ACHN (cell line): Measurements from ENCODE around the gene DGKD.

Experiments
- DNase-seq: peaks from one replicate; pipeline ENCODE4 v3.0.0-alpha.2; 2015
- in situ Hi-C: cut with HindIII; loops from 2 replicates; pipeline ENCODE4 v1.10.0; 2017; ENCODE audit warnings: low sequenced_read_pairs, low pct_ligation_motif_present, low pct_unique_long_range_greater_than_20kb

Gene DGKD

GRCh38 chr2:233353769-233354499 lies at the start of gene DGKD:
DGKD (plus strand) TSS chr2:233354494; CDS start chr2:233354519, 25 bp downstream.
- peak; percentile 58 for DNase-seq
- in situ Hi-C loops = no loop called here

DNA sequence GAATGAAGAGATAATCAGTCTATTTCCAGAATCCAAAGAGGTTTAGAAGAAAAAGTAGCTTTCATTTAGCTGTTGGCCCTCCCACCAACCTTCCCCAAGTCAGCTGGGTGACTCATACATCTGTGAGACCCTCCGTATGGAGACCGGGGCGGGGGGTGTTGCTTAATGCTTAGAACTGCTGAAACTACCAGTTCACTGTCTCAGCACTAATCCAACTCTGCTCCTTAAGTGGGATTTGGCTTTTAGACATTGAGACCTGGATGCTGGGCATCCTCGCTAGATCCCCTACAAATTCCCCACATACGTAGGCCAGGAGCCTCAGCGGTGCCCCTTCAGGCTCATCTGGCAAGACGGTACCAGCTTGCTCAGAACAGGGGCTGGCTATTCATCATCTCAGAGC lies 46.7 kb upstream of the DGKD start, which contains the start of gene SAG:
TSS of gene SAG (plus strand) at position 252 of the 400 bp plus-strand sequence. CDS start 1,374 bp downstream, outside the sequence.
- DNase-seq = no peak
- in situ Hi-C loops = no loop called here

DNA sequence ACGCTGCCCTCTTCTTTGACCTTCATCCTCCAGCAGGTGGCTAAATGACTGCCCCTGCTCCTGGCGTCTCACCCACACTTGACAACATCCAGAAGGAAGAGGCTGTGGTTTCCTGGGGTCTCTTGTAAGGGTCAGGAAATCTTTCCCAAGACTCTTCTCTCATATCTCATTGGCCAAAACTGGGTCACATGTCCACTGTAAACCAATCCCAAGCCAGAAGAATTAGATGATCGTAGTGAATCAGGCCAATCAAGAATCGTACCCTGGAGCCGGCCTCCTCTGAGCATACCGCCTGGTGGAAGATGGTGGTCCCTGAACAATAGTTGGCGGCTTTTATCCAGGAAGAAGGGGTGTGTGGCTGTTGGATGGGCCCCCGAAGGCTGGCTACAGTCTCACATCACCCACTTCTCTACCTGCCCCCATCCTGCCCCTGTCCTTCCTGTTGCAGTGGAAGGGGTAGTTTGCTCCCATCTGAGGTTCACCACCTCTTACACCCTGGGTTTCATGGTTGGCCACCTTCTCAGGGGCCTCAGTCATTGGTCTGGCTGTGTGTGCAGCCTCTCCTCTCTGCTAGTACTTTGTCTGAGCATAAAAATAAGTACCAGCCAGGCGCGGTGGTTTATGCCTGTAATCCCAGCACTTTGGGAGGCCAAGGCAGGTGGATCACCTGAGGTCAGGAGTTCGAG lies 42.9 kb upstream of the DGKD start:
- no peak for DNase-seq
- in situ Hi-C loops = no loop called here

GRCh38 chr2:233312874-233313273 lies 41.4 kb upstream of the DGKD start:
- in situ Hi-C loops = no loop called here

GRCh38 chr2:233314180-233314925 lies 39.9 kb upstream of the DGKD start:
- DNase-seq = no peak
- in situ Hi-C loops = no loop called here

More at GRCh38 chr2:233312874-233313273, 41.4 kb upstream of the DGKD start:
- DNase-seq = no peak

- DNase-seq = no peak
- in situ Hi-C loops = no loop called here
These were observed 36.9 kb upstream of the DGKD start for GRCh38 chr2:233317196-233317943.

DNA sequence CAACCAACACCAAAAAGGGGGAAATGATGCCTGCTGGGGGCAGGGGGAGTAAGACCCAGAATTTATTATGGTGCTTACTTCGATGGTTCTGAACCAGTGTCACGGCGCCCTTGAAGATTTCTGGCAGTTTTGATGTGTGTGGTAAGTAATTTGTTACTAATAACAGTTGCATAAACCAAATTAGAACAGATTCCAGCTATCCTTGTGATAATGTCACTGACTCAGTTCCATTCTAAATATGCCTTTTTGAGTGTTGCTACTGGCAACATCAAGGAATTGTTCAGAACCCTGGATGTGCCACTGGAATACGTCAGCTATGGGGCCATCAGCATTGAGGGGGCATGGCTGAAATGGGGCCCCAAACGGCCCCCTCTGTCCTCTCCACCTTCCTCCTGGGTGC lies 35.0 kb upstream of the DGKD start:
- no peak for DNase-seq
- in situ Hi-C loops = no loop called here

GRCh38 chr2:233320470-233320869 lies 33.8 kb upstream of the DGKD start:
- no peak for DNase-seq
- in situ Hi-C loops = no loop called here

- DNase-seq = no peak
- in situ Hi-C loops = no loop called here
These were observed 33.1 kb upstream of the DGKD start for GRCh38 chr2:233321166-233321565.

- no peak for DNase-seq
- in situ Hi-C loops = no loop called here
These were observed 30.4 kb upstream of the DGKD start for GRCh38 chr2:233323851-233324250.

DNA sequence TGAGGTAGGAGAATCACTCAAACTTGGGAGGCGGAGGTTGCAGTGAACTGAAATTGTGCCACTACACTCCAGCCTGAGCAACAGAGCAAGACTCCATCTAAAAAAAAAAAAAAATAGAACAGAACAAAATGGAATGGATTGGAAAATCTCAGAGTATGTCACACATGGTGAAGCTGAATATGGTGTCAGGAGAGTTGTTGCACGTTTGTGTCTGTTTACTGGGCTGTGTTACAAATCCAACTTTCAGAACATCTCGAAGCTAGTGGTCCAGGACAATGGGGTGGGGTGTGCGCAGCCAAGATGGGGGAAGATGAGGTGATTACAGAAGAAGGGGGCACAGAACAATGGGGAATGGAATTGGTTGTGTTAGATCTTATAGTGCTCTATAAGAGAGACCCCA lies 29.0 kb upstream of the DGKD start:
- DNase-seq = no peak
- in situ Hi-C loops = no loop called here

GRCh38 chr2:233325814-233326213 lies 28.5 kb upstream of the DGKD start:
- no peak for DNase-seq
- in situ Hi-C loops = no loop called here

- in situ Hi-C loops = no loop called here
- no peak for DNase-seq
These were observed 27.8 kb upstream of the DGKD start for GRCh38 chr2:233326500-233326899.

GRCh38 chr2:233328922-233329321 lies 25.4 kb upstream of the DGKD start:
- in situ Hi-C loops = no loop called here
- no peak for DNase-seq

DNA sequence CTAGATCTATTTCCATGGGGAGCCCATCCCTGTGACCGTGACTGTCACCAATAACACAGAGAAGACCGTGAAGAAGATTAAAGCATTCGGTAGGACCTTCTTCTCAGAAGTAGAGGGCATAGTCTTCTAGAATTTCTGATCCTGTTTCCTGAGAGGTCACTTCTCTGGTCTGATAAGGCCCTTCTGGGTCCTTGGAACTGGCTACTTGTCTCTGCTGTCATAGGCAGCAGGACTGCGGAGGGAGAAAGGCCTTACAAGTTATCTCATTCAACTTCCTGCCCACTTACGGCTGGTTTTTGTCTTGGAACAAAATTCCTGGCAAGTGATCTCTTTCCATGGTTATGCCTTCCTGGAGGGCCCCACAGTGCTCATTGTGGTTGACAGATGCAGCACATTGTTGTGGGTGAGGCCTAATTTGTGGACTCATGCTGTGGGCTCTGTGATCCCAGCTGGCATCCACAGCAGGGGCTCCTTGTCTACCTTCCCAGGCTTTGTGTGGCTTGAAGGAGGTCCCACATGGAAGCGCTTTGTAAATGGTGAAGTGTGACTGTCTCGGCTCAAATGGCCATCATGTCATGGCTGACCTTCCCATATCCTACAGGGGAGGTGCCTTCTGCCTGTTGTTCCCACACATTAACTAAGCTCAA lies 24.7 kb upstream of the DGKD start:
- in situ Hi-C loops = no loop called here
- no peak for DNase-seq

- in situ Hi-C loops = no loop called here
- DNase-seq = no peak
These were observed 22.8 kb upstream of the DGKD start for GRCh38 chr2:233331536-233331935.

DNA sequence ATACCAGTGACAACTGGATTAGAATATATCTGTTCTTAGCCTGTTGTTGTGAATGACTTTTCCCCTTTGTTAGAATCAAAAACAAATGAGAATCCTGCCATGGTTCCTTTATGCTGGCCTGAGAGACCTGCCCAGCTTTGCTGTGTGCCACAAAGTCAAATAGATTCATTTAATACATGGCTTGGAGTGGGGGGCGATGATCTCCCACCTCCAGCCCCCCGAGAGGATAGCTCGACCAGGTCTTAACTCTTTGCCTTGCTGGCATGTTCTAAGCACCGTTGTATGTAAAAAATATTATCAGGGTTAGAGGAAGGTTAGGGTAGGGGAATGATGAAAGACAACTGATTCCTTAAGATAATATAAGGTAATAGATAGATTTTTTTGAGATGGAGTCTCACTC lies 22.2 kb upstream of the DGKD start:
- in situ Hi-C loops = no loop called here
- DNase-seq = no peak

DNA sequence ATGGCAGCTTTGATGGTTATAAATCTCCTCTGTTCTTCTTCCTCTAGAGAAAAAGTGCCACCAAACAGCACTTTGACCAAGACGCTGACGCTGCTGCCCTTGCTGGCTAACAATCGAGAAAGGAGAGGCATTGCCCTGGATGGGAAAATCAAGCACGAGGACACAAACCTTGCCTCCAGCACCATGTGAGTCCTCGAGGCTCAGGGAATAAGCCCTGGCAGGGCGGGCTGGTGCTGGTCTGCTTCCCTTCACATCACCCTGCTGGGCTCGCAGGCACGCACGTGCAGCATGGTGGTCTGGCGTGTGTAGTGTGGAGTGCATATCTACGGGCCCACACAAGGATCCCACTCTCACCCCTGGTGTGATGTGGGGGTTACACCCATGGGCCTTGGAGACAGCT lies 19.4 kb upstream of the DGKD start:
- no peak for DNase-seq
- in situ Hi-C loops = no loop called here
